Parathyroid adenoma (tissue), 2 donors: ENCODE results near the gene BHLHE41.

Experiments used
- H2AFZ ChIP-seq: fragments of 300-600 bp; sonication (generic); one replicate; pipeline ENCODE4 v1.7.0; 2017; ENCODE audit warnings: antibody characterized with exemption, mild to moderate bottlenecking
- H3K27ac ChIP-seq: fragments of 300-600 bp; sonication (generic); one replicate; pipeline ENCODE4 v1.7.0; 2017
- H3K27me3 ChIP-seq: fragments of 300-600 bp; sonication (generic); one replicate; pipeline ENCODE4 v1.7.0; 2017; ENCODE audit warnings: low read length; ENCODE audit not compliant: control insufficient read depth, insufficient read depth
- H3K36me3 ChIP-seq: fragments of 300-600 bp; sonication (generic); one replicate; pipeline ENCODE4 v1.7.0; 2017; ENCODE audit warnings: low read length; ENCODE audit not compliant: control insufficient read depth, insufficient read depth
- H3K4me1 ChIP-seq: fragments of 300-600 bp; sonication (generic); one replicate; pipeline ENCODE4 v1.7.0; 2017; ENCODE audit warnings: control low read depth
- H3K4me2 ChIP-seq: fragments of 300-600 bp; sonication (generic); one replicate; pipeline ENCODE4 v1.7.0; 2017; ENCODE audit warnings: low read length
- H3K4me3 ChIP-seq: fragments of 300-600 bp; sonication (generic); one replicate; pipeline ENCODE4 v1.7.0; 2017; ENCODE audit warnings: low read depth, low read length
- H3K79me2 ChIP-seq: fragments of 300-600 bp; sonication (generic); one replicate; pipeline ENCODE4 v1.7.0; 2017; ENCODE audit warnings: control low read depth
- H3K9ac ChIP-seq: fragments of 300-600 bp; sonication (generic); one replicate; pipeline ENCODE4 v1.7.0; 2017; ENCODE audit warnings: mild to moderate bottlenecking
- H3K9me3 ChIP-seq: fragments of 300-600 bp; sonication (generic); one replicate; pipeline ENCODE4 v1.7.0; 2017; ENCODE audit warnings: low read length; ENCODE audit not compliant: control insufficient read depth
- TF ChIP-seq, protein P1 (sequence below): fragments of 300-600 bp; sonication (generic); IDR thresholded peaks from one replicate; pipeline ENCODE4 v1.7.0; 2017; ENCODE audit warnings: antibody characterized with exemption, mild to moderate bottlenecking
- donor health status: primary hyperparathyroidism.

The BHLHE41 gene

DNA sequence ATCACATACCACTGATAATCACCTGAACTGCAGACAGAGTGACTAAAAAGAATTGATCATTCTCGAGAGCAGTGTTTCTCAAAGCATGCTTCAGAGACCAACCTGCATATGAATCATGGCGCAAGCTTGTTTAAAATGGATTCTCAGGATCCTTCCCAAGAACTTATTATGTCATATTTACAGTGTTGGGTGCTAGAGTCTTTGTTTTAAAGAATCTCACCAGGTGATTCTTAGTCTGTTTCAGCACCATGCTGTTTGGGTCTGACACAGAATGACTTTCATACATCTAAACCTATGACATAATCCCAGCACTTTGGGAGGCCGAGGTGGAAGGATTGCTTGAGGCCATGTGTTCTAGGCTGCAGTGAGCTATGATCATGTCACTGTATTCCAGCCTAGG is 39.3 kb upstream of the BHLHE41 start:
- Histone ChIP-seq H3K9ac (no peak overlapping the region), H3K4me3 (no peak overlapping the region), H3K27ac (no peak overlapping the region), H3K4me2 (no peak overlapping the region), H2AFZ (no peak overlapping the region), H3K9me3 (no peaks in the 10 kb centered on the region), H3K27me3 (no peaks in the 10 kb centered on the region), H3K4me1 (no peaks in the 10 kb centered on the region), H3K79me2 (no peaks in the 10 kb centered on the region), H3K36me3 (no peaks in the 10 kb centered on the region)
- TF ChIP-seq, protein P1, sequence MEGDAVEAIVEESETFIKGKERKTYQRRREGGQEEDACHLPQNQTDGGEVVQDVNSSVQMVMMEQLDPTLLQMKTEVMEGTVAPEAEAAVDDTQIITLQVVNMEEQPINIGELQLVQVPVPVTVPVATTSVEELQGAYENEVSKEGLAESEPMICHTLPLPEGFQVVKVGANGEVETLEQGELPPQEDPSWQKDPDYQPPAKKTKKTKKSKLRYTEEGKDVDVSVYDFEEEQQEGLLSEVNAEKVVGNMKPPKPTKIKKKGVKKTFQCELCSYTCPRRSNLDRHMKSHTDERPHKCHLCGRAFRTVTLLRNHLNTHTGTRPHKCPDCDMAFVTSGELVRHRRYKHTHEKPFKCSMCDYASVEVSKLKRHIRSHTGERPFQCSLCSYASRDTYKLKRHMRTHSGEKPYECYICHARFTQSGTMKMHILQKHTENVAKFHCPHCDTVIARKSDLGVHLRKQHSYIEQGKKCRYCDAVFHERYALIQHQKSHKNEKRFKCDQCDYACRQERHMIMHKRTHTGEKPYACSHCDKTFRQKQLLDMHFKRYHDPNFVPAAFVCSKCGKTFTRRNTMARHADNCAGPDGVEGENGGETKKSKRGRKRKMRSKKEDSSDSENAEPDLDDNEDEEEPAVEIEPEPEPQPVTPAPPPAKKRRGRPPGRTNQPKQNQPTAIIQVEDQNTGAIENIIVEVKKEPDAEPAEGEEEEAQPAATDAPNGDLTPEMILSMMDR = no peak

DNA sequence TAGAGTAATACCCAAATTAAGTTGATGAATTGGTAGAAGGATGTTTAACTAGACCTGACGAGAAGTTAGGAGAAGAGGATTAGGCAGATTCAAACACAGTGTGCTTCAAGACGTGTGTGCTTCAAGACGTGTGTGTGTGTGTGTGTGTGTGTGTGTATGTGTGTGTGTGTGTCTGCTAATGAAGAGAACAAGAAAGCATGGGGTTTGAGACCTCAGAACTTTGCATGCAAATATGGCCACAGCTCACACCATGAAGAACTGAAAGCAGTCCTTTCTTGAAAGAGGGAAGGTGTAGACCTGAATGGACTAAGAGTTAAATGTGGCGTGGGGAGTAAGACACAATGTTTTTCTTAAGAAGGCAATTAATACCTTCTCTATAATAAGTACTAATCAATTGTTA is 38.1 kb upstream of the BHLHE41 start:
- no peaks in the 10 kb centered on the region for H3K79me2 ChIP-seq
- H3K9me3 ChIP-seq = no peaks in the 10 kb centered on the region
- TF ChIP-seq, protein P1 = no peak
- H2AFZ ChIP-seq = no peak overlapping the region
- no peaks in the 10 kb centered on the region for H3K36me3 ChIP-seq
- no peak overlapping the region for H3K4me3 ChIP-seq
- H3K4me2 ChIP-seq = no peak overlapping the region
- no peak overlapping the region for H3K9ac ChIP-seq
- H3K27ac ChIP-seq = no peak overlapping the region
- no peaks in the 10 kb centered on the region for H3K4me1 ChIP-seq
- no peaks in the 10 kb centered on the region for H3K27me3 ChIP-seq

DNA sequence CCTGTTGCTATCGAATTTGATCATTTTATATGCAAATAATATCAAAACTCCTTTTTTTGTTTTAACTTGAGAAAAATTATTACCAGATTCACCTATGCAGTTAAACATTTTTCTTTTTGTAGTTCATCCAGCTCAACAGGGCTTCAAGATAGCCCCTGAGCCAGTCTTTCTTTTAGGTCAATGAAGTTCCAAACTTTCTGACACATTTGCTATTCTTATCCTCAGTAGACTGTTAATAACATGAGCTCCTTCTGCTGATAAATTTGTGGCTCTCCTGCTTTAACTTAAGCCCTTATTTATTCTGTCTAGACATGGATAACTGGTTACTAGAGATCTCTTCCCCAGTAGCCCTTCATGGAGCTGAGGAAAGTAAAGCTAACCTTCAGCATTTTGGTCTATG is 37.3 kb upstream of the BHLHE41 start:
- no peak overlapping the region for H2AFZ ChIP-seq
- no peak overlapping the region for H3K9ac ChIP-seq
- TF ChIP-seq, protein P1 = no peak
- no peak overlapping the region for H3K4me2 ChIP-seq
- H3K4me1 ChIP-seq = no peaks in the 10 kb centered on the region
- H3K9me3 ChIP-seq = no peaks in the 10 kb centered on the region
- no peaks in the 10 kb centered on the region for H3K79me2 ChIP-seq
- no peaks in the 10 kb centered on the region for H3K27me3 ChIP-seq
- H3K36me3 ChIP-seq = no peaks in the 10 kb centered on the region
- no peak overlapping the region for H3K27ac ChIP-seq
- H3K4me3 ChIP-seq = no peak overlapping the region

DNA sequence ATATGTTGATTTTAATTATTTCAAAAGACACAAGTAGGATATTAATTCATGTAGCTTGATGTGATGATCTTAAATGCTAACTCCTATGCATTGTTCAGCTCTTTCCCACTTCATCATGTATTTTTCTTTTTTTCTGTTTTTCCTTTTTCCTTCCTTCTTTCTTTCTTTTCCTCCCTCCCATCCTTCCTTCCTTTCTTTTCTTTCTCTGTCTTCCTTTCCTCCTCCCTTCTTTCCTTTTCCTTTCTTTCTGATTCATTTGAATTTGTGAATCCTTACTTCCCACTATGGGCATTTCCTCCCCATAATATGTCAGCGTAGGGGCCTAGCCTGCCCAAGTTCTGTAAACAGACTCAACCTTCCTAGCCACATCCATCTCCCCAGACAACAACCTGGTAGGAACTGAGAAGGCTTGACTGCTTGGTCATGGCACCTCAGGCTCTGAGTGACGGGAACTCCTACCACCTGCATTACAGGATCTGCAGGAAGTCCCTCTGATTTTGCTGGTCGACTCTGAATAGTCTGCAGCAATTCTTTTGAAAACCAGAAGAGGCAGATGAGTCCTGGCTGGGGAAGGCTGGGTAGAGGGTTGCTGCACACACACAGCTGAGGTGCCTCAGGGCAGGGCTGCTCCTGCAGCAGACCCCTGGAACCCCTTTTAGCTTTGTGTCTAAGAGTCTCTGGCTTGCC is 33.4 kb upstream of the BHLHE41 start:
- TF ChIP-seq, protein P1 = no peak
- no peaks in the 10 kb centered on the region for H3K4me1 ChIP-seq
- H3K79me2 ChIP-seq = no peaks in the 10 kb centered on the region
- no peaks in the 10 kb centered on the region for H3K27me3 ChIP-seq
- H3K27ac ChIP-seq = no peak overlapping the region
- H2AFZ ChIP-seq = no peak overlapping the region
- H3K4me3 ChIP-seq = no peak overlapping the region
- H3K36me3 ChIP-seq = no peaks in the 10 kb centered on the region
- no peak overlapping the region for H3K9ac ChIP-seq
- H3K9me3 ChIP-seq = no peaks in the 10 kb centered on the region
- H3K4me2 ChIP-seq = no peak overlapping the region

DNA sequence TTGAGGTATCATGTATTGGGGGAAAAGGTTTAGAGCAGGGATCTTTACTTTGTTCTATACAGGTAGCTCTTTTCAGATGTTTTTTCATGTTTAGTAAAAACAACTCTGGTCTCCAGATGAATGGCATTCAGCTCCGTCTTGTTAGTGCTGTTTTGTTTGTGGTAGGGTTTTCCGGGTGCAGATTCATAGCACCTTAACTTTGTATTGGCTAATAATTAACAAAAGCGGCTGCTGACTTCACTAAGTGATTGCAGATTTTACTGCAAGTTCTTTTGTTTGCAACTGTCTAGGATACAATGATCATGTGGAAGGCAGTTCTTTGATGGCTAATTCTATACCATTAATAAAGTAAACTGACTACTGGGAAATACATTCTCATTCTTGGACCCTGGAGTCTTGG is 32.2 kb upstream of the BHLHE41 start:
- no peaks in the 10 kb centered on the region for H3K79me2 ChIP-seq
- no peaks in the 10 kb centered on the region for H3K36me3 ChIP-seq
- H3K4me1 ChIP-seq = no peaks in the 10 kb centered on the region
- no peak overlapping the region for H3K9ac ChIP-seq
- no peak overlapping the region for H2AFZ ChIP-seq
- H3K9me3 ChIP-seq = no peaks in the 10 kb centered on the region
- no peak overlapping the region for H3K4me3 ChIP-seq
- H3K27ac ChIP-seq = no peak overlapping the region
- H3K4me2 ChIP-seq = no peak overlapping the region
- TF ChIP-seq, protein P1 = no peak
- H3K27me3 ChIP-seq = no peaks in the 10 kb centered on the region
